ENCODE measurements around the gene RFLNA.

GRCh38 chr12:124323771-124324530 is 29.1 kb downstream of the RFLNA start:
- TF ChIP-seq EZH2 (IDR thresholded peaks at IDR 0.05; ENCODE audit: borderline replicate concordance, low read length) = no peak
- TF ChIP-seq CTCF (conservative IDR thresholded peaks at IDR 0.05 in 1 of 2, IDR thresholded peaks at IDR 0.05 in 1 of 2; ENCODE audit: extremely low read depth in 1 of 2, insufficient read depth in 1 of 2, low read depth in 1 of 2, low read length in 2 of 2) = no peak
